GM12878 (cell line): ENCODE results near the gene SLC25A39. TPM values are rescaled to one million over a fixed set of nuclear protein-coding genes. Genes with fewer than 3 reads are reported as not detected.

Experiments
- ATF7 ChIP-seq: fragments of 450-650 bp; IDR thresholded peaks from 2 replicates; pipeline ENCODE4 v1.6.1; 2016; ENCODE audit warnings: low read depth, mild to moderate bottlenecking
- BACH1 ChIP-seq: fragments of 450-650 bp; IDR thresholded peaks from 2 replicates; pipeline ENCODE4 v1.6.1; 2017; ENCODE audit warnings: mild to moderate bottlenecking, borderline replicate concordance
- CBFB ChIP-seq: IDR thresholded peaks from 2 replicates; pipeline ENCODE4 v1.6.1; 2016; ENCODE audit warnings: antibody characterized with exemption, low read depth
- CEBPZ ChIP-seq: fragments of 150-350 bp; IDR thresholded peaks from 2 replicates; pipeline ENCODE4 v1.6.1; 2016; ENCODE audit warnings: low read depth, low read length
- CHD4 ChIP-seq: fragments of 200-600 bp; sonication (generic); IDR thresholded peaks from 2 replicates; pipeline ENCODE4 v1.6.1; 2016; ENCODE audit warnings: mild to moderate bottlenecking
- CREM ChIP-seq: IDR thresholded peaks from 2 replicates; pipeline ENCODE4 v1.6.1; 2014; ENCODE audit warnings: antibody characterized with exemption, low read depth
- FOS ChIP-seq: IDR thresholded peaks from 3 replicates; pipeline ENCODE4 v1.6.1; 2011; ENCODE audit warnings: borderline replicate concordance; ENCODE audit not compliant: insufficient read length; ENCODE audit errors: extremely low read depth
- HCFC1 ChIP-seq: fragments of 150-350 bp; IDR thresholded peaks from 2 replicates; pipeline ENCODE4 v1.6.1; 2014; ENCODE audit warnings: low read length
- HDAC6 ChIP-seq: fragments of 200-600 bp; sonication (generic); IDR thresholded peaks from one replicate; pipeline ENCODE4 v1.8.0; 2017; ENCODE audit warnings: antibody characterized with exemption; ENCODE audit not compliant: unreplicated experiment
- HSF1 ChIP-seq: fragments of 150-350 bp; IDR thresholded peaks from 2 replicates; pipeline ENCODE4 v1.6.1; 2014; ENCODE audit warnings: mild to moderate bottlenecking, low read depth, low read length
- JUNB ChIP-seq: IDR thresholded peaks from 2 replicates; pipeline ENCODE4 v1.6.1; 2016; ENCODE audit warnings: antibody characterized with exemption, mild to moderate bottlenecking
- KLF5 ChIP-seq: fragments of 450-650 bp; IDR thresholded peaks from 2 replicates; pipeline ENCODE4 v1.6.1; 2014; ENCODE audit warnings: mild to moderate bottlenecking; ENCODE audit not compliant: partially characterized antibody
- MAX ChIP-seq: IDR thresholded peaks from 2 replicates; pipeline ENCODE4 v1.6.1; 2012; ENCODE audit warnings: low read depth, low read length, improper control_type of control experiment
- NBN ChIP-seq: fragments of 450-650 bp; IDR thresholded peaks from 2 replicates; pipeline ENCODE4 v1.6.1; 2016
- NFYA ChIP-seq: IDR thresholded peaks from 2 replicates; pipeline ENCODE4 v1.6.1; 2011; ENCODE audit warnings: low read depth, mild to moderate bottlenecking, low read length, improper control_type of control experiment, borderline replicate concordance
- NFYB ChIP-seq: IDR thresholded peaks from 2 replicates; pipeline ENCODE4 v1.6.1; 2011; ENCODE audit warnings: low read depth, mild to moderate bottlenecking, low read length, improper control_type of control experiment, moderate library complexity; ENCODE audit not compliant: insufficient read depth
- NR2C2 ChIP-seq: IDR thresholded peaks from 2 replicates; pipeline ENCODE4 v1.6.1; 2011; ENCODE audit warnings: borderline replicate concordance, low read depth; ENCODE audit not compliant: control insufficient read depth, insufficient read length
- PBX3 ChIP-seq: IDR thresholded peaks from 2 replicates; pipeline ENCODE4 v1.6.1; 2011; ENCODE audit warnings: mild to moderate bottlenecking, low read depth, low read length, moderate library complexity; ENCODE audit not compliant: insufficient replicate concordance
- PML ChIP-seq: IDR thresholded peaks from 2 replicates; pipeline ENCODE4 v1.6.1; 2012; ENCODE audit warnings: low read length, inconsistent platforms
- RAD51 ChIP-seq: fragments of 450-650 bp; IDR thresholded peaks from 2 replicates; pipeline ENCODE4 v1.6.1; 2016; ENCODE audit warnings: moderate library complexity, mild to moderate bottlenecking, inconsistent platforms
- SMC3 ChIP-seq: IDR thresholded peaks from 2 replicates; pipeline ENCODE4 v1.6.1; 2011; ENCODE audit warnings: low read length, improper control_type of control experiment, borderline replicate concordance
- SP1 ChIP-seq: IDR thresholded peaks from one replicate; pipeline ENCODE4 v1.6.1; 2011; ENCODE audit warnings: low read depth, low read length
- SPI1 ChIP-seq: IDR thresholded peaks from 2 replicates; pipeline ENCODE4 v1.6.1; 2011; ENCODE audit warnings: low read depth, mild to moderate bottlenecking, low read length, moderate library complexity, borderline replicate concordance; ENCODE audit not compliant: insufficient read depth
- TAF1 ChIP-seq: IDR thresholded peaks from 2 replicates; pipeline ENCODE4 v1.6.1; 2011; ENCODE audit warnings: mild to moderate bottlenecking, low read depth, low read length, borderline replicate concordance
- TBL1XR1 ChIP-seq: IDR thresholded peaks from 2 replicates; pipeline ENCODE4 v1.6.1; 2012; ENCODE audit warnings: low read depth, low read length, improper control_type of control experiment
- TCF12 ChIP-seq: IDR thresholded peaks from 2 replicates; pipeline ENCODE4 v1.6.1; 2011; ENCODE audit warnings: low read depth, mild to moderate bottlenecking, low read length
- polyA plus RNA-seq, 11 experiments: library from polyadenylated mRNA; depleted of rRNA in 4 of 11; unstranded in 6 of 11; stranded (reverse) in 5 of 11; fragments of >200 nt; fragmentation: Nextera tagmentation in 4 of 11; fragmentation: Illumina TruSeq in 1 of 11; extraction: Ambion mirVana in 4 of 11; extraction: Trizol in 1 of 11; gene quantifications; 1 replicate in 1 of 11; 2 replicates in 10 of 11; pipeline versions ENCODE4 v1.2.1 to v1.2.3, GENCODE V29; 2011 to 2016; ENCODE audit warnings: inconsistent platforms in 2 of 11, missing spikeins in 2 of 11, low read depth in 1 of 11
- total RNA-seq, 4 experiments: library from RNA; depleted of rRNA in 3 of 4; stranded (reverse); fragments of >200 nt in 3 of 4; fragmentation: Illumina TruSeq in 1 of 4; extraction: Trizol in 1 of 4; gene quantifications; 2 replicates each; pipeline versions ENCODE4 v1.2.1 to v1.2.3, GENCODE V29; 2013 to 2021
- TF ChIP-seq, protein P1 (sequence below): IDR thresholded peaks from 2 replicates; pipeline ENCODE4 v1.6.1; 2011; ENCODE audit warnings: low read depth, mild to moderate bottlenecking, low read length, moderate library complexity, borderline replicate concordance; ENCODE audit errors: extremely low read depth

SLC25A39 gene
- total and polyA plus RNA-seq, 10 of the 15 experiments (the other 5 are each of a cell fraction or from before 2014, with no cell fraction given) = 3.5 to 270 (median 150) TPM

- TF ChIP-seq NFYB (peak; percentile 96), TCF12 (peak; percentile 68; the same call in 1 of the 2 replicates), NFYA (peak; percentile 52; the same call in 1 of the 2 replicates), PBX3 (peak; percentile 16), CREM (no peak), HCFC1 (peak; percentile 29), MAX (peak; percentile 71), NR2C2 (no peak), CEBPZ (no peak), JUNB (no peak), ATF7 (peak; percentile 34; the same call in 1 of the 2 replicates), TAF1 (peak; percentile 89), TBL1XR1 (no peak), PML (peak; percentile 77), SMC3 (no peak), CBFB (no peak), RAD51 (peak; percentile 99), NBN (0 out of 2 replicates have a peak, but pooled peaks have one; percentile 17), HSF1 (no peak), SPI1 (peak; percentile 39; the same call in 1 of the 2 replicates), HDAC6 (no peak), SP1 (peak; percentile 91), CHD4 (no peak), BACH1 (no peak), FOS (peak; percentile 60), KLF5 (no peak)
- TF ChIP-seq, protein P1, sequence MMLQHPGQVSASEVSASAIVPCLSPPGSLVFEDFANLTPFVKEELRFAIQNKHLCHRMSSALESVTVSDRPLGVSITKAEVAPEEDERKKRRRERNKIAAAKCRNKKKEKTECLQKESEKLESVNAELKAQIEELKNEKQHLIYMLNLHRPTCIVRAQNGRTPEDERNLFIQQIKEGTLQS = peak; percentile 94
Measured at GRCh38 chr17:44344939-44345453, 20.4 kb upstream of the SLC25A39 start, which contains the start of gene GRN (continued).
